BLaER1 (cell line): Measurements from ENCODE around the gene GZMA.

Experiments used
- H3K27ac ChIP-seq: shearing (Covaris generic); formaldehyde crosslinking; 2 replicates; pipeline ENCODE4 v1.8.1; 2022
- H3K27me3 ChIP-seq: shearing (Covaris generic); formaldehyde crosslinking; 2 replicates; pipeline ENCODE4 v1.8.1; 2022
- H3K36me3 ChIP-seq: shearing (Covaris generic); formaldehyde crosslinking; 2 replicates; pipeline ENCODE4 v1.8.1; 2022
- H3K4me1 ChIP-seq: shearing (Covaris generic); formaldehyde crosslinking; 2 replicates; pipeline ENCODE4 v1.8.1; 2022
- H3K4me2 ChIP-seq: shearing (Covaris generic); formaldehyde crosslinking; 2 replicates; pipeline ENCODE4 v1.8.1; 2022
- H3K4me3 ChIP-seq: shearing (Covaris generic); formaldehyde crosslinking; 2 replicates; pipeline ENCODE4 v1.8.1; 2022
- H3K9ac ChIP-seq: shearing (Covaris generic); formaldehyde crosslinking; 2 replicates; pipeline ENCODE4 v1.8.1; 2022
- H3K9me3 ChIP-seq: shearing (Covaris generic); formaldehyde crosslinking; 2 replicates; pipeline ENCODE4 v1.8.1; 2022
- H4K20me1 ChIP-seq: shearing (Covaris generic); formaldehyde crosslinking; 2 replicates; pipeline ENCODE4 v1.8.1; 2022
- Cebpa-rat ChIP-seq: shearing (Covaris generic); IDR thresholded peaks from 2 replicates; pipeline ENCODE4 v1.8.1; 2022

The GZMA gene

GRCh38 chr5:55102348-55102747 is at the start of gene GZMA:
TSS of gene GZMA (plus strand) at chr5:55102646. CDS start at chr5:55102683, 37 bp downstream.
- Histone ChIP-seq H3K27me3 (no peaks in the 10 kb centered on the region), H3K4me1 (peaks cover 54% of the 10 kb centered on the region), H3K9ac (peak within 1 kb of the TSS; percentile 71), H3K9me3 (peaks cover 41% of the 10 kb centered on the region), H4K20me1 (no peaks in the 10 kb centered on the region), H3K4me3 (peak within 1 kb of the TSS; percentile 61), H3K36me3 (peaks cover 10% of the 10 kb centered on the region; the same call in 1 of the 2 replicates), H3K4me2 (peak within 1 kb of the TSS; percentile 92), H3K27ac (peak within 1 kb of the TSS; percentile 75)
- no peak for TF ChIP-seq Cebpa-rat

DNA sequence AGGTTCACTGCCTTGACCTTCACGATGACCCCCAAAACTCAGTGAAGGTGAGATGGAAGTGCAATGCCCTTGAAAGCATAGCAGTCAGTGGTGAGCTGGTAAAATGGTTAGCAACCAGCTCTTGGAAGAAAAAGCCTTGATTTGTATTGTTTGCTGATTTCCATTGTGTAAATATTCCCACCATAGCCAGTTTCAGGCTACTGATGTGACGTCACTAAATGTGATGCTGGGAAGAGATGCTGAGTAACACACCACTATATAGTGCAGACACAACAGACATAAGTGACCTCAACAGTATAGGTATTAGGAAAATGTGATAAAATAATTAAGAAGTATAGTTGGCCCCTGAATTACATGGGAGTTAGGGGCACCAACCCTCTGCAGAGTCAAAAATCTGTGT is 47.3 kb upstream of the GZMA start:
- H3K27me3 ChIP-seq: no peaks in the 10 kb centered on the region
- no peak overlapping the region for H3K9ac ChIP-seq
- no peak for TF ChIP-seq Cebpa-rat
- H3K4me3 ChIP-seq: no peak overlapping the region
- no peak overlapping the region for H3K4me2 ChIP-seq
- no peaks in the 10 kb centered on the region for H3K4me1 ChIP-seq
- H4K20me1 ChIP-seq: no peaks in the 10 kb centered on the region
- peaks cover 30% of the 10 kb centered on the region for H3K9me3 ChIP-seq
- no peak overlapping the region for H3K27ac ChIP-seq
- no peaks in the 10 kb centered on the region for H3K36me3 ChIP-seq

DNA sequence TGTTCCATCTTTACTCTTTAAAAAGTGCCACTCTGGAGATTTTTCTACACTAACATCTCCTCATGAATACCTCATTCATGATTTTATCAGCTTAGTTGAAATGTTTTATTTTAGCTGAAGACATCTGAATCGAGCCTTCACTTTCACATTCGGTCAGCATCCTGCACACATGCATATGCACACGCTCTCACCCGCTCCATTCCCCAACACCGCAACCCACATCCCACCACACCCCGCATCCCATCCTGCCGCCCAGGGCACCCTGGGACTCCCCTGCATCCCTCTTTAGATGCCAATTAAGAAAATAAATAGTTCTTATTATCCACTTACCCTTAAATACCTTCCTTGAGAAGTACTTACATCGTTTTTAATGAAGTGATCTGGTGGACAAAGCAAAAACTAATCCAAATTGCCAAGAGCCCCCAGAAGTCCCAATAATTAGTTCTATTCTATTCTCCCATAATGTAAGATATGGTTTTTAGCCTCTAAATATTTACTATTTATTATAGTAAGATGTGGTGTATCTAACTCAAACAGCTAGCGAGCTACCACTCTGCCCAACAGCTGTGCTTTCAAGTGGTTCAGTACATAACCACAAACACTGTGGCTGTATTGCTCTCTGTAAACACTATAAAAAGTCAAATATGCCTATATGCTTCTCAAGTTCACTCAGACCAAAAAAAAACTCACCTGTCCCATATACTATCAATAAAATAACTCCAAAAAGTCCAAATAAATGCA is 40.2 kb upstream of the GZMA start:
- H3K9me3 ChIP-seq: peaks cover 29% of the 10 kb centered on the region
- no peak overlapping the region for H3K27ac ChIP-seq
- H4K20me1 ChIP-seq: no peaks in the 10 kb centered on the region
- no peak overlapping the region for H3K9ac ChIP-seq
- H3K4me1 ChIP-seq: peaks cover 38% of the 10 kb centered on the region
- H3K4me3 ChIP-seq: no peak overlapping the region
- H3K36me3 ChIP-seq: no peaks in the 10 kb centered on the region
- H3K27me3 ChIP-seq: no peaks in the 10 kb centered on the region
- peak overlapping the region; percentile 50 for H3K4me2 ChIP-seq
- no peak for TF ChIP-seq Cebpa-rat

DNA sequence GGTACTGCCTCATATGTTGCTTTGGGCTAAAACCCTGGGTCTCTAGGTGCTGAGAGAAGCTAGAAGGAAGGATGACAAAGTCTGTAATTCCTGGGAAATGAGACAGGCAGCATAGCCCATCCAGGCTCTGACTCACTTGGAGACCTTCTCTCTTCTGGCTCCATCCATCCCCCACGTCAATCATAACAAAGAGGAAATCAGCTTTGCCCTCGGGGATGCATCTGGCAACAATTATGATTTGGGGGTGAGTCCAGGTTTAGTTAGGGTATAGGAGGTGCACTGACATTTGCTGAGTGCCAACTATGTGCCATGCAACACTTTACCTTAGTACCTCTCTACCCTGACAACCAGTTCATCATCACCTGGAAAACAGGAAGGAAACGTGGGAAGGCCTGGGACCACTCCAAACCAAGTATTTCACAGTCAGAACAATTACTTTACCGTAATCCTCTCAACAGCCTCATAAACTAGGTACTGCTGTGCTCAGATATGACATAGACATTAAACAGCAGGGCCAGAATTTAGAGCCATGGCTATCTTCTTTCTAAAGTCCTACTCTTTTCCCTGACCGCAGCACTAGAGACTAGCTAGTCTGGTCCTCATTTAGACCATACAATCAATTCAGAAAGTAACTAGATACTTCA is 39.1 kb upstream of the GZMA start:
- Histone ChIP-seq H4K20me1 (no peaks in the 10 kb centered on the region), H3K9me3 (peaks cover 29% of the 10 kb centered on the region), H3K9ac (no peak overlapping the region), H3K4me1 (peaks cover 38% of the 10 kb centered on the region), H3K4me3 (no peak overlapping the region), H3K27ac (no peak overlapping the region), H3K27me3 (no peaks in the 10 kb centered on the region), H3K4me2 (peak overlapping the region; percentile 50), H3K36me3 (no peaks in the 10 kb centered on the region)
- TF ChIP-seq Cebpa-rat: no peak

DNA sequence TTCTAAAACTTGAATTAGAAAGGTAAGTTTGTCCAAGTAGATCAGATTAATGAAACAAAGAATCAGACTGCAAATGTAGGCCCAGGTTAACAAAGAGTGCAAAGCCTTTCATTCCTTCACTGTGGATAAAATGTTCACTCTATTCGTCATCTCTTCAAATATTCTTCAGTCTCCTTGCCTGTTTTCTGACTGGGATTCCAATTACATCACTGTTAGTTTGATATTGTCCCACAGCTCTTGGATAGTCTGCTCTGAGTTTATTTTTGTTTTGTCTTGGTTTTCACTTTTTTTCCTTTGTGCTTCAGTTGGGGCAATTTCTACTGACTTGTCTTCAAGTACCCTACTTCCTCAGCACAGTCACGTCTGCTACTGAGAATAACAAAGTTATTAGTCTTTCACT is 38.5 kb upstream of the GZMA start:
- peaks cover 29% of the 10 kb centered on the region for H3K9me3 ChIP-seq
- no peaks in the 10 kb centered on the region for H3K36me3 ChIP-seq
- no peak overlapping the region for H3K4me3 ChIP-seq
- H3K4me1 ChIP-seq: peaks cover 38% of the 10 kb centered on the region
- no peak overlapping the region for H3K9ac ChIP-seq
- H3K27ac ChIP-seq: no peak overlapping the region
- H4K20me1 ChIP-seq: no peaks in the 10 kb centered on the region
- no peak for TF ChIP-seq Cebpa-rat
- no peak overlapping the region for H3K4me2 ChIP-seq
- H3K27me3 ChIP-seq: no peaks in the 10 kb centered on the region

DNA sequence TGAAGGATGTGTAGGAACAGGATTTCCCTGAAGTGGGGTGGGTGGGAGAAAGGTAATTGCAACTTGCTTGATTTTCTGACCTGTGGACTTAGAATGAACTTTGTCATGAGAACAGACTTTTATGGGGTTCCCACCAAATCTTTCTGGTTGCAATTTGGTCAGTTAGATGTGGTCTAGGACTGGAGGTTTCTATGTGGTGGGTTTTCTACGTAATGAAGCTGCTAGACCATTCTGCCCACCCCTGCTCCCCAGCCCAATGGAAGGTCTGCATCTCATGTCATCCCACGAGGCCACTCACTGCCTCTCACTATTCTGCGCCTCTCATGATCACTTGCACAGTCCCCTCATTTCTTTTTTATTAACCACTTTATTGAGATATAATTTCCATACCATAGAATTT is 37.9 kb upstream of the GZMA start:
- Histone ChIP-seq H3K27ac (no peak overlapping the region), H3K27me3 (no peaks in the 10 kb centered on the region)

GRCh38 chr5:55066277-55066676 is 36.2 kb upstream of the GZMA start:
- Histone ChIP-seq H3K27ac (no peak overlapping the region), H3K9ac (no peak overlapping the region), H3K4me1 (peaks cover 38% of the 10 kb centered on the region), H3K4me3 (no peak overlapping the region), H3K9me3 (peaks cover 13% of the 10 kb centered on the region), H3K36me3 (no peaks in the 10 kb centered on the region), H3K27me3 (no peaks in the 10 kb centered on the region), H4K20me1 (no peaks in the 10 kb centered on the region), H3K4me2 (peak overlapping the region; percentile 44)
- TF ChIP-seq Cebpa-rat: no peak

More for the DNA sequence above, 37.9 kb upstream of the GZMA start:
- no peak overlapping the region for H3K4me3 ChIP-seq
- TF ChIP-seq Cebpa-rat: no peak
- H3K4me1 ChIP-seq: peaks cover 38% of the 10 kb centered on the region
- no peaks in the 10 kb centered on the region for H3K36me3 ChIP-seq
- H3K4me2 ChIP-seq: no peak overlapping the region
- H3K9ac ChIP-seq: no peak overlapping the region
- H4K20me1 ChIP-seq: no peaks in the 10 kb centered on the region
- peaks cover 26% of the 10 kb centered on the region for H3K9me3 ChIP-seq

GRCh38 chr5:55070968-55071367 is 31.5 kb upstream of the GZMA start:
- Histone ChIP-seq H3K4me2 (no peak overlapping the region), H3K4me1 (peaks cover 20% of the 10 kb centered on the region), H3K4me3 (no peak overlapping the region), H3K27ac (no peak overlapping the region), H3K27me3 (no peaks in the 10 kb centered on the region), H3K36me3 (no peaks in the 10 kb centered on the region), H3K9ac (no peak overlapping the region), H4K20me1 (no peaks in the 10 kb centered on the region), H3K9me3 (0 out of 2 replicates have a peak, but pooled peaks cover 3% of the 10 kb centered on the region)
- no peak for TF ChIP-seq Cebpa-rat

DNA sequence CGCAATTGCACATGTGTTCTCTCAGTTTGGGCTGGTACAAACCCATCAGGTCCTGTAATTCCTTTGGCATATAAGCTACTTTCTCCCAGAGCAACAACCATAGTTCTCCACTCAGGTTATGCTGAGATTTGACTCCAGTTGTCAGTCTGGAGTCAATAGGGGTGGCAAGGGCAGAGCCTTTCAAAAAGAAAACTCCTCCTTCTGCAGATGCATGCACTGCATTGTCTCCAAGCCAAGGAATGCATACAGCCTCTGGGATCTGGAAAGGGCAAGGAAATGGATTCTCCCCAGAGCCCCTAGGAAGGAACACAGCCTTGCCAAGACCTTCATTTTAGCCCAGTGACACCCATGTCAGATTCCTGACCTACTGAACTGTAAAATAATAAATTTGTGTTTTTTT is 31.0 kb upstream of the GZMA start:
- H3K27ac ChIP-seq: no peak overlapping the region
- 0 out of 2 replicates have a peak, but pooled peaks cover 3% of the 10 kb centered on the region for H3K9me3 ChIP-seq
- no peak overlapping the region for H3K4me3 ChIP-seq
- H3K36me3 ChIP-seq: no peaks in the 10 kb centered on the region
- H4K20me1 ChIP-seq: no peaks in the 10 kb centered on the region
- peaks cover 15% of the 10 kb centered on the region for H3K4me1 ChIP-seq
- no peak for TF ChIP-seq Cebpa-rat
- H3K4me2 ChIP-seq: no peak overlapping the region
- no peak overlapping the region for H3K9ac ChIP-seq
- no peaks in the 10 kb centered on the region for H3K27me3 ChIP-seq

GRCh38 chr5:55072666-55073065 is 29.8 kb upstream of the GZMA start:
- H3K36me3 ChIP-seq: no peaks in the 10 kb centered on the region
- no peak overlapping the region for H3K9ac ChIP-seq
- H3K27ac ChIP-seq: no peak overlapping the region
- H3K4me3 ChIP-seq: no peak overlapping the region
- H4K20me1 ChIP-seq: no peaks in the 10 kb centered on the region
- peaks cover 8% of the 10 kb centered on the region for H3K4me1 ChIP-seq
- no peaks in the 10 kb centered on the region for H3K27me3 ChIP-seq
- 0 out of 2 replicates have a peak, but pooled peaks cover 3% of the 10 kb centered on the region for H3K9me3 ChIP-seq
- no peak for TF ChIP-seq Cebpa-rat
- 0 out of 2 replicates have a peak overlapping the region, but pooled peaks have one; percentile 12 for H3K4me2 ChIP-seq
